SU-DHL-6 (cell line): ENCODE measurements around the gene ANTXR1.

Experiments used
- H2AFZ ChIP-seq: fragments of 200-600 bp; sonication (generic); 2 replicates; pipeline ENCODE4 v1.6.1; 2014; ENCODE audit warnings: low read depth, mild to moderate bottlenecking, moderate library complexity, mixed read lengths, antibody characterized with exemption, low read length; ENCODE audit not compliant: severe bottlenecking
- H3F3A ChIP-seq: fragments of 200-600 bp; shearing (Covaris generic); 2 replicates; pipeline ENCODE4 v1.6.0; 2016; ENCODE audit warnings: antibody characterized with exemption, mild to moderate bottlenecking; ENCODE audit not compliant: insufficient read depth
- H3K27ac ChIP-seq: fragments of 200-600 bp; sonication (generic); 2 replicates; pipeline ENCODE4 v1.5.1; 2016; ENCODE audit warnings: low read depth, mild to moderate bottlenecking, low read length, moderate library complexity, mixed read lengths
- H3K27me3 ChIP-seq: fragments of 200-600 bp; sonication (generic), shearing (Covaris generic); 2 replicates; pipeline ENCODE4 v1.6.0; 2014; ENCODE audit warnings: mild to moderate bottlenecking, low read length
- H3K36me3 ChIP-seq: fragments of 200-600 bp; sonication (generic); 2 replicates; pipeline ENCODE4 v1.6.1; 2014; ENCODE audit warnings: mild to moderate bottlenecking, low read length, mixed read lengths
- H3K4me2 ChIP-seq: fragments of 300-600, 200-600 bp; shearing (Covaris generic), sonication (generic); 2 replicates; pipeline ENCODE4 v1.6.0; 2014; ENCODE audit warnings: low read length, low read depth, mild to moderate bottlenecking; ENCODE audit not compliant: poor library complexity, severe bottlenecking
- H3K4me3 ChIP-seq: fragments of 200-600 bp; sonication (generic); 2 replicates; pipeline ENCODE4 v1.5.1; 2014; ENCODE audit warnings: antibody characterized with exemption, low read length, mild to moderate bottlenecking, mixed read lengths; ENCODE audit not compliant: insufficient read depth, poor library complexity, severe bottlenecking
- H3K79me2 ChIP-seq: fragments of 200-600 bp; sonication (generic); 2 replicates; pipeline ENCODE4 v1.6.1; 2014; ENCODE audit warnings: mild to moderate bottlenecking, low read length, moderate library complexity; ENCODE audit not compliant: insufficient read depth
- H3K9ac ChIP-seq: fragments of 200-600 bp; sonication (generic); 2 replicates; pipeline ENCODE4 v1.7.0; 2014; ENCODE audit warnings: mild to moderate bottlenecking, low read length
- H3K9me2 ChIP-seq: fragments of 200-600 bp; sonication (generic); replicated peaks from 2 replicates; pipeline ENCODE4 v1.6.1; 2014; ENCODE audit warnings: low read length; ENCODE audit not compliant: insufficient read depth
- H3K9me3 ChIP-seq: fragments of 200-600 bp; sonication (generic); 2 replicates; pipeline ENCODE4 v1.6.1; 2014; ENCODE audit warnings: low read length, mixed read lengths; ENCODE audit not compliant: insufficient read depth
- H4K20me1 ChIP-seq: fragments of 200-600 bp; sonication (generic); 2 replicates; pipeline ENCODE4 v1.6.1; 2014; ENCODE audit warnings: low read depth, mild to moderate bottlenecking, antibody characterized with exemption, low read length, moderate library complexity, mixed read lengths
- CTCF ChIP-seq: fragments of 200-600 bp; sonication (generic); IDR thresholded peaks from one replicate; pipeline ENCODE4 v1.5.1; 2017; ENCODE audit warnings: antibody characterized with exemption, mild to moderate bottlenecking, low read length, moderate library complexity; ENCODE audit not compliant: insufficient read depth, poor library complexity, severe bottlenecking
- EZH2phosphoT487 ChIP-seq: fragments of 200-600 bp; sonication (generic), shearing (Covaris generic); conservative IDR thresholded peaks from 2 replicates; pipeline ENCODE4 v1.6.1; 2018; ENCODE audit warnings: mild to moderate bottlenecking, antibody characterized with exemption, low read length, moderate library complexity, mixed read lengths

The ANTXR1 gene

GRCh38 chr2:69018678-69019095 lies 5.7 kb downstream of the ANTXR1 start:
- H4K20me1 ChIP-seq, result no peaks in the 10 kb centered on the region
- no peaks in the 10 kb centered on the region for H3K9me3 ChIP-seq
- no peaks in the 10 kb centered on the region for H3K36me3 ChIP-seq
- no peaks in the 10 kb centered on the region for H3K79me2 ChIP-seq
- H3K4me3 ChIP-seq, result no peak overlapping the region
- H3K4me2 ChIP-seq, result no peak overlapping the region
- no peak overlapping the region for H3K27ac ChIP-seq
- no peak overlapping the region for H3K9ac ChIP-seq
- no peaks in the 10 kb centered on the region for H3K9me2 ChIP-seq
- no peaks in the 10 kb centered on the region for H3F3A ChIP-seq
- no peak for TF ChIP-seq CTCF
- no peak for TF ChIP-seq EZH2phosphoT487
- no peaks in the 10 kb centered on the region for H3K27me3 ChIP-seq
- no peak overlapping the region for H2AFZ ChIP-seq

DNA sequence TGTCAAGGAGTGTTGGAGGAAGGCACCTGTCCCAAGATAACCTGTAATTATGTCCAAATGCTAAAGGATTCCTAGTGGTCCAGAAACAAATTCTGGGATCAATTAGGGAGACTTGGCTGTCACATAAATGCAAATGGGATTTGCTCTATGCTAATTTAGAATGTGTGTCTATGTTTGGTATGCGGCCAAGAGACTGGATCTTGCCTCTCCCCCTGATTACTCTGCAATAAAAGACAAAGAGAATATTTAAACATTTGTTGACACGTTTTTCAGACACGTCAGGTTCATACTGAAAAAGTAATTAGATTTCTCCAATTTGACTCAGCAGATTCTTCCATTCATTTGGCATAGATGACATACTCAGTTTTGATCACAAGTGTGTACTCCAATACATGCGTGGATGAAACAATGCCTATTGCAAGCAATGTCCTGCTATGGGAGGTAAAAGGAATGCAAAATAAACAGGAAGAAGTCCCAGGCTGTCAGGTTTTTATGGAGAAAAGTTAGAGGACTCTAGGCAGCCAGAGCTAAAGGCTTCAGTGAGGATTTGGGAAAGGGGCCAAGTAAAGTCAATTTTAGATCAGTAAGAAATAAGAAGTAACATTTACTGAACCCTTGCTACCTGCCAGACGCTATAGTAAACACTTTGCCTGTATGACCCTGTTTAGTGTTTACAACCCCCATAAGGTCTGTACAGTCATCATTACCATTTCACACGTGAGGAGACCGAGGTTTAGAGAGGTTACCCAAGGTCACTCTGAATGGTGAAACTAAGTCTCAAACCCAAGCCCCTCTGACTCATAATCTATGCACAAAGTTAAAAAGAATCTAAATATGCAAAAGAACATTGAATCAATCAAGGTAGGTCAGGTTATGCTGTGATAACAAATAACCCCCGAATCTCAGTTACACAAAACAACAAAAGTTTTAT lies 7.8 kb downstream of the ANTXR1 start:
- Histone ChIP-seq H3K9ac (no peak overlapping the region), H2AFZ (no peak overlapping the region), H3K36me3 (no peaks in the 10 kb centered on the region), H3K4me3 (no peak overlapping the region), H4K20me1 (no peaks in the 10 kb centered on the region), H3K79me2 (no peaks in the 10 kb centered on the region), H3K4me2 (no peak overlapping the region), H3F3A (no peaks in the 10 kb centered on the region), H3K9me2 (no peaks in the 10 kb centered on the region), H3K27me3 (no peaks in the 10 kb centered on the region), H3K27ac (no peak overlapping the region), H3K9me3 (no peaks in the 10 kb centered on the region)
- TF ChIP-seq EZH2phosphoT487 (no peak), CTCF (no peak)

- Histone ChIP-seq H3F3A (no peaks in the 10 kb centered on the region), H3K9me3 (no peaks in the 10 kb centered on the region), H3K36me3 (no peaks in the 10 kb centered on the region), H3K27ac (no peak overlapping the region), H3K27me3 (no peaks in the 10 kb centered on the region), H3K9me2 (no peaks in the 10 kb centered on the region), H3K4me2 (no peak overlapping the region), H2AFZ (no peak overlapping the region), H3K9ac (no peak overlapping the region), H4K20me1 (no peaks in the 10 kb centered on the region), H3K4me3 (no peak overlapping the region), H3K79me2 (no peaks in the 10 kb centered on the region)
- no peak for TF ChIP-seq CTCF
- no peak for TF ChIP-seq EZH2phosphoT487
These were observed 8.7 kb downstream of the ANTXR1 start for GRCh38 chr2:69021727-69022126.
